Measurements from ENCODE around the gene PLEKHF1. TPM values are rescaled to one million over a fixed set of nuclear protein-coding genes. Genes with fewer than 3 reads are reported as not detected.
"Not testable (repeated sequence)": the region's sequence is repeated elsewhere in the genome, so short reads cannot be mapped to it uniquely, and the experiment has no call there.

The PLEKHF1 gene
- total RNA-seq, 4 donors from 2014 or later = 7.4 to 35.9 (median 19.7) TPM

GRCh38 chr19:29704562-29705558 is 39.6 kb downstream of the PLEKHF1 start:
- H3K4me3 ChIP-seq = no peak overlapping the region
- intact Hi-C loops (cut with DNase I; ENCODE audit: low total_unique reads) = no loop called here
- no peaks in the 10 kb centered on the region for H3K4me1 ChIP-seq
- no peak for DNase-seq
- H3K9me3 ChIP-seq = no peaks in the 10 kb centered on the region
- H3K36me3 ChIP-seq = no peaks in the 10 kb centered on the region
- no peaks in the 10 kb centered on the region for H3K27me3 ChIP-seq
- TF ChIP-seq CTCF (IDR thresholded peaks at IDR 0.05) = no peak
- no peak for TF ChIP-seq POLR2A (IDR thresholded peaks at IDR 0.05)
- no peak overlapping the region for H3K27ac ChIP-seq

- intact Hi-C loops (cut with DNase I; ENCODE audit: low total_unique reads) = no loop called here
- H3K4me1 ChIP-seq = no peaks in the 10 kb centered on the region
- no peaks in the 10 kb centered on the region for H3K36me3 ChIP-seq
- no peaks in the 10 kb centered on the region for H3K27me3 ChIP-seq
- H3K9me3 ChIP-seq = no peaks in the 10 kb centered on the region
- DNase-seq = no peak
- no peak overlapping the region for H3K4me3 ChIP-seq
- no peak overlapping the region for H3K27ac ChIP-seq
- no peak for TF ChIP-seq CTCF (IDR thresholded peaks at IDR 0.05)
- TF ChIP-seq POLR2A (IDR thresholded peaks at IDR 0.05) = no peak
These were observed 40.4 kb downstream of the PLEKHF1 start for GRCh38 chr19:29705706-29706105.

- DNase-seq = no peak
- TF ChIP-seq CTCF (IDR thresholded peaks at IDR 0.05) (no peak), POLR2A (IDR thresholded peaks at IDR 0.05) (no peak)
- Histone ChIP-seq H3K36me3 (no peaks in the 10 kb centered on the region), H3K27me3 (no peaks in the 10 kb centered on the region), H3K27ac (no peak overlapping the region), H3K4me1 (no peaks in the 10 kb centered on the region), H3K4me3 (no peak overlapping the region), H3K9me3 (no peaks in the 10 kb centered on the region)
- intact Hi-C loops (cut with DNase I; ENCODE audit: low total_unique reads) = no loop called here
These were observed 41.4 kb downstream of the PLEKHF1 start for GRCh38 chr19:29706635-29707034.

GRCh38 chr19:29708554-29709439 is 43.5 kb downstream of the PLEKHF1 start:
- no peaks in the 10 kb centered on the region for H3K9me3 ChIP-seq
- H3K4me1 ChIP-seq = no peaks in the 10 kb centered on the region
- H3K36me3 ChIP-seq = no peaks in the 10 kb centered on the region
- no peak for TF ChIP-seq CTCF (IDR thresholded peaks at IDR 0.05)
- TF ChIP-seq POLR2A (IDR thresholded peaks at IDR 0.05) = no peak
- no peak for DNase-seq
- no peak overlapping the region for H3K4me3 ChIP-seq
- no peaks in the 10 kb centered on the region for H3K27me3 ChIP-seq
- H3K27ac ChIP-seq = no peak overlapping the region
- intact Hi-C loops (cut with DNase I; ENCODE audit: low total_unique reads) = no loop called here

GRCh38 chr19:29709440-29709798 is 44.2 kb downstream of the PLEKHF1 start:
- H3K27ac ChIP-seq; H3K4me3 ChIP-seq; DNase-seq; H3K27me3 ChIP-seq; H3K9me3 ChIP-seq; intact Hi-C loops (cut with DNase I; ENCODE audit: low total_unique reads); H3K36me3 ChIP-seq; H3K4me1 ChIP-seq: not testable (repeated sequence)
